ENCODE data around the gene TENM4.

TENM4 gene

GRCh38 chr11:79087238-79087960, 353.4 kb downstream of the TENM4 start:
- Histone ChIP-seq H3K27ac (ENCODE audit: low read length) (no peak overlapping the region), H3K4me3 (ENCODE audit: low read depth in 1 of 2, low read length in 2 of 2) (no peak overlapping the region), H3K4me1 (ENCODE audit: insufficient read depth, low read length) (no peaks in the 10 kb centered on the region), H3K9me3 (ENCODE audit: insufficient read depth, low read length, severe bottlenecking) (no peaks in the 10 kb centered on the region), H3K4me2 (ENCODE audit: insufficient read depth, low read length) (no peak overlapping the region), H2AFZ (ENCODE audit: low read depth, low read length) (no peak overlapping the region), H3K36me3 (ENCODE audit: insufficient read depth, low read length) (no peaks in the 10 kb centered on the region), H3K27me3 (ENCODE audit: insufficient read depth, low read length, poor library complexity) (peaks cover 3% of the 10 kb centered on the region), H4K20me1 (ENCODE audit: insufficient read depth, low read length) (no peaks in the 10 kb centered on the region), H3K79me2 (ENCODE audit: insufficient read depth, low read length) (no peaks in the 10 kb centered on the region), H3K9ac (ENCODE audit: low read depth, low read length) (no peak overlapping the region)
- TF ChIP-seq EZH2 (IDR thresholded peaks at IDR 0.05; ENCODE audit: borderline replicate concordance, low read depth, low read length, severe bottlenecking) = no peak
- TF ChIP-seq CTCF (IDR thresholded peaks at IDR 0.05; ENCODE audit: borderline replicate concordance, extremely low read depth, low read length, poor library complexity, severe bottlenecking) = no peak
- DNase-seq (no peak), ATAC-seq (ENCODE audit: insufficient read depth, low read depth) (no peak)

- Histone ChIP-seq H3K27me3 (ENCODE audit: insufficient read depth, low read length, poor library complexity) (peaks cover 3% of the 10 kb centered on the region), H3K4me1 (ENCODE audit: insufficient read depth, low read length) (no peaks in the 10 kb centered on the region), H3K79me2 (ENCODE audit: insufficient read depth, low read length) (no peaks in the 10 kb centered on the region), H3K9me3 (ENCODE audit: insufficient read depth, low read length, severe bottlenecking) (no peaks in the 10 kb centered on the region), H3K4me3 (ENCODE audit: low read depth in 1 of 2, low read length in 2 of 2) (no peak overlapping the region), H2AFZ (ENCODE audit: low read depth, low read length) (no peak overlapping the region), H3K4me2 (ENCODE audit: insufficient read depth, low read length) (no peak overlapping the region), H3K9ac (ENCODE audit: low read depth, low read length) (no peak overlapping the region), H3K36me3 (ENCODE audit: insufficient read depth, low read length) (no peaks in the 10 kb centered on the region), H3K27ac (ENCODE audit: low read length) (no peak overlapping the region), H4K20me1 (ENCODE audit: insufficient read depth, low read length) (no peaks in the 10 kb centered on the region)
- ATAC-seq (ENCODE audit: insufficient read depth, low read depth) = no peak
- no peak for DNase-seq
- TF ChIP-seq EZH2 (IDR thresholded peaks at IDR 0.05; ENCODE audit: borderline replicate concordance, low read depth, low read length, severe bottlenecking) (no peak), CTCF (IDR thresholded peaks at IDR 0.05; ENCODE audit: borderline replicate concordance, extremely low read depth, low read length, poor library complexity, severe bottlenecking) (no peak)
Observed at GRCh38 chr11:79086056-79086455, 354.8 kb downstream of the TENM4 start.

- no peak for TF ChIP-seq CTCF (IDR thresholded peaks at IDR 0.05; ENCODE audit: borderline replicate concordance, extremely low read depth, low read length, poor library complexity, severe bottlenecking)
- no peaks in the 10 kb centered on the region for H3K27me3 ChIP-seq (ENCODE audit: insufficient read depth, low read length, poor library complexity)
- ATAC-seq (ENCODE audit: insufficient read depth, low read depth) = no peak
- H3K4me2 ChIP-seq (ENCODE audit: insufficient read depth, low read length) = no peak overlapping the region
- H3K36me3 ChIP-seq (ENCODE audit: insufficient read depth, low read length) = no peaks in the 10 kb centered on the region
- H3K4me3 ChIP-seq (ENCODE audit: low read depth in 1 of 2, low read length in 2 of 2) = no peak overlapping the region
- no peak overlapping the region for H3K27ac ChIP-seq (ENCODE audit: low read length)
- H3K79me2 ChIP-seq (ENCODE audit: insufficient read depth, low read length) = no peaks in the 10 kb centered on the region
- H4K20me1 ChIP-seq (ENCODE audit: insufficient read depth, low read length) = no peaks in the 10 kb centered on the region
- H2AFZ ChIP-seq (ENCODE audit: low read depth, low read length) = no peak overlapping the region
- H3K9me3 ChIP-seq (ENCODE audit: insufficient read depth, low read length, severe bottlenecking) = no peaks in the 10 kb centered on the region
- no peak overlapping the region for H3K9ac ChIP-seq (ENCODE audit: low read depth, low read length)
- DNase-seq = no peak
- no peaks in the 10 kb centered on the region for H3K4me1 ChIP-seq (ENCODE audit: insufficient read depth, low read length)
Observed at GRCh38 chr11:79084382-79084781, 356.4 kb downstream of the TENM4 start.

Data from DND-41 (cell line).